ENCODE results near the gene OLA1. TPM values are rescaled to one million over a fixed set of nuclear protein-coding genes. Genes with fewer than 3 reads are reported as not detected.

The OLA1 gene
- total RNA-seq, 2 donors from 2014 or later: 127 to 181 TPM

GRCh38 chr2:174171686-174172445, 76.5 kb downstream of the OLA1 start:
- Mint-ChIP-seq H3K9me3 (peaks cover 41% of the 10 kb centered on the region), H3K4me3 (no peak overlapping the region), H3K27ac (no peak overlapping the region), H3K4me1 (peaks cover 2% of the 10 kb centered on the region), H3K27me3 (ENCODE audit: insufficient read depth) (no peaks in the 10 kb centered on the region), H3K36me3 (ENCODE audit: low read depth) (peaks cover 45% of the 10 kb centered on the region)
- WGBS, 2 experiments (ENCODE audit: insufficient coverage in 1 of 2, insufficient read length in 1 of 2): 92 to 96% methylated on average over 9 to 23 of the region's 23 CpGs
- Histone ChIP-seq H3K9ac (ENCODE audit: extremely low read depth, low read length, poor library complexity, severe bottlenecking) (no peak overlapping the region), H3K27ac (ENCODE audit: low read depth, low read length) (no peak overlapping the region), H3K36me3 (ENCODE audit: control insufficient read depth, insufficient read depth, low read length) (peaks cover 18% of the 10 kb centered on the region), H3K27me3 (ENCODE audit: control insufficient read depth, insufficient read depth, low read length, poor library complexity, severe bottlenecking) (no peaks in the 10 kb centered on the region), H3K9me3 (ENCODE audit: control insufficient read depth, low read length) (peaks cover 56% of the 10 kb centered on the region), H3K4me3 (ENCODE audit: low read length) (no peak overlapping the region), H3K4me1 (ENCODE audit: control insufficient read depth, insufficient read depth, low read length) (no peaks in the 10 kb centered on the region)
- TF ChIP-seq, protein P1, sequence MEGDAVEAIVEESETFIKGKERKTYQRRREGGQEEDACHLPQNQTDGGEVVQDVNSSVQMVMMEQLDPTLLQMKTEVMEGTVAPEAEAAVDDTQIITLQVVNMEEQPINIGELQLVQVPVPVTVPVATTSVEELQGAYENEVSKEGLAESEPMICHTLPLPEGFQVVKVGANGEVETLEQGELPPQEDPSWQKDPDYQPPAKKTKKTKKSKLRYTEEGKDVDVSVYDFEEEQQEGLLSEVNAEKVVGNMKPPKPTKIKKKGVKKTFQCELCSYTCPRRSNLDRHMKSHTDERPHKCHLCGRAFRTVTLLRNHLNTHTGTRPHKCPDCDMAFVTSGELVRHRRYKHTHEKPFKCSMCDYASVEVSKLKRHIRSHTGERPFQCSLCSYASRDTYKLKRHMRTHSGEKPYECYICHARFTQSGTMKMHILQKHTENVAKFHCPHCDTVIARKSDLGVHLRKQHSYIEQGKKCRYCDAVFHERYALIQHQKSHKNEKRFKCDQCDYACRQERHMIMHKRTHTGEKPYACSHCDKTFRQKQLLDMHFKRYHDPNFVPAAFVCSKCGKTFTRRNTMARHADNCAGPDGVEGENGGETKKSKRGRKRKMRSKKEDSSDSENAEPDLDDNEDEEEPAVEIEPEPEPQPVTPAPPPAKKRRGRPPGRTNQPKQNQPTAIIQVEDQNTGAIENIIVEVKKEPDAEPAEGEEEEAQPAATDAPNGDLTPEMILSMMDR (conservative IDR thresholded peaks at IDR 0.05): no peak
- DNase-seq: no peak

DNA sequence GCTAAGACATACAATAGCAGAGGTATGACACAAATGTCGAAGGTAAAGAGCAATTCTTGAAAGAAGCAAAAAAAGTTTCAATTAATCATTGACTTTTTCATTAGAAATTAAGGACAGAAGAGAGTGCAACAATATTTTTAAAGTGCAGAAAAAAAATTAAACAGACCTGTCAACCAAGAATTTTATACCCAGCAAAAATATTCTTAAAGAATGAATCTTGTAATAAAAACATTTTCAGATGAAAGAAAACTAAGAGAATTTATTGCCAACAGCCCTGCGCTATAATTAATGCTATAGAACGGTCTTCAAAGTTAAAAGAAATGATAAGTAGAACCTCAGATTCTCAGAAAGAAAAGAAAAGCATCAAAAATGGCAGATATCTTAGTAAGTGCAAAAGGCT, 79.0 kb downstream of the OLA1 start:
- Mint-ChIP-seq H3K4me1 (no peaks in the 10 kb centered on the region), H3K27ac (no peak overlapping the region), H3K27me3 (ENCODE audit: insufficient read depth) (no peaks in the 10 kb centered on the region), H3K36me3 (ENCODE audit: low read depth) (peaks cover 34% of the 10 kb centered on the region), H3K4me3 (no peak overlapping the region), H3K9me3 (peaks cover 27% of the 10 kb centered on the region)
- H3K36me3 ChIP-seq (ENCODE audit: control insufficient read depth, insufficient read depth, low read length): peaks cover 9% of the 10 kb centered on the region
- TF ChIP-seq, protein P1 (conservative IDR thresholded peaks at IDR 0.05): no peak
- no peaks in the 10 kb centered on the region for H3K27me3 ChIP-seq (ENCODE audit: control insufficient read depth, insufficient read depth, low read length, poor library complexity, severe bottlenecking)
- no peak overlapping the region for H3K27ac ChIP-seq (ENCODE audit: low read depth, low read length)
- H3K9me3 ChIP-seq (ENCODE audit: control insufficient read depth, low read length): peaks cover 35% of the 10 kb centered on the region
- no peak overlapping the region for H3K4me3 ChIP-seq (ENCODE audit: low read length)
- no peak for DNase-seq
- H3K4me1 ChIP-seq (ENCODE audit: control insufficient read depth, insufficient read depth, low read length): no peaks in the 10 kb centered on the region
- no peak overlapping the region for H3K9ac ChIP-seq (ENCODE audit: extremely low read depth, low read length, poor library complexity, severe bottlenecking)
- WGBS, 2 experiments (ENCODE audit: insufficient coverage in 1 of 2, insufficient read length in 1 of 2): 99% methylated on average over 3 of the region's 3 CpGs; no CpG with 5 or more reads in 1 of the 2 experiments

- peaks cover 15% of the 10 kb centered on the region for H3K9me3 Mint-ChIP-seq
- H3K4me1 Mint-ChIP-seq: no peaks in the 10 kb centered on the region
- peaks cover 24% of the 10 kb centered on the region for H3K36me3 Mint-ChIP-seq (ENCODE audit: low read depth)
- TF ChIP-seq, protein P1 (conservative IDR thresholded peaks at IDR 0.05): no peak
- Histone ChIP-seq H3K9me3 (ENCODE audit: control insufficient read depth, low read length) (peaks cover 25% of the 10 kb centered on the region), H3K4me3 (ENCODE audit: low read length) (no peak overlapping the region), H3K27me3 (ENCODE audit: control insufficient read depth, insufficient read depth, low read length, poor library complexity, severe bottlenecking) (no peaks in the 10 kb centered on the region), H3K36me3 (ENCODE audit: control insufficient read depth, insufficient read depth, low read length) (peaks cover 9% of the 10 kb centered on the region), H3K27ac (ENCODE audit: low read depth, low read length) (no peak overlapping the region), H3K4me1 (ENCODE audit: control insufficient read depth, insufficient read depth, low read length) (no peaks in the 10 kb centered on the region), H3K9ac (ENCODE audit: extremely low read depth, low read length, poor library complexity, severe bottlenecking) (no peak overlapping the region)
- H3K4me3 Mint-ChIP-seq: no peak overlapping the region
- H3K27ac Mint-ChIP-seq: no peak overlapping the region
- 94 to 100% methylated on average over 1 of the region's 2 CpGs for WGBS, 2 experiments (ENCODE audit: insufficient coverage in 1 of 2, insufficient read length in 1 of 2)
- no peak for DNase-seq
- no peaks in the 10 kb centered on the region for H3K27me3 Mint-ChIP-seq (ENCODE audit: insufficient read depth)
Measured at GRCh38 chr2:174166261-174166660, 82.1 kb downstream of the OLA1 start.
